Thymus (tissue), 11 donors: ENCODE measurements around the gene TMEM82. TPM values are rescaled to one million over a fixed set of nuclear protein-coding genes. Genes with fewer than 3 reads are reported as not detected.

Experiments
- DNase-seq, 9 donors: peaks; one replicate each; pipeline ENCODE4 v3.0.0-alpha.2; 2013; ENCODE audit warnings: low spot score in 9 of 9, low read depth in 6 of 9, missing footprints in 1 of 9
- H3K27ac ChIP-seq, 2 donors: one replicate each; pipeline ENCODE4 v1.5.1; 2013; ENCODE audit warnings: control low read depth in 1 of 2, low read depth in 1 of 2, low read length in 1 of 2, mild to moderate bottlenecking in 1 of 2, moderate library complexity in 1 of 2
- H3K27me3 ChIP-seq, 2 donors: one replicate each; pipeline ENCODE4 v1.5.1; 2013; ENCODE audit warnings: low read length in 1 of 2; ENCODE audit not compliant: control insufficient read depth in 2 of 2, insufficient read depth in 1 of 2
- H3K36me3 ChIP-seq, 2 donors: one replicate each; pipeline ENCODE4 v1.5.1; 2013; ENCODE audit warnings: low read length in 1 of 2, mild to moderate bottlenecking in 1 of 2, moderate library complexity in 1 of 2; ENCODE audit not compliant: control insufficient read depth in 2 of 2, insufficient read depth in 2 of 2
- H3K4me1 ChIP-seq, 2 donors: one replicate each; pipeline ENCODE4 v1.5.1; 2013; ENCODE audit warnings: low read length in 2 of 2; ENCODE audit not compliant: control insufficient read depth in 2 of 2, insufficient read depth in 2 of 2
- H3K4me3 ChIP-seq, 2 donors: one replicate each; pipeline ENCODE4 v1.5.1; 2013; ENCODE audit warnings: low read length in 2 of 2, control low read depth in 1 of 2, mild to moderate bottlenecking in 1 of 2
- H3K9me3 ChIP-seq, 2 donors: one replicate each; pipeline ENCODE4 v1.5.1; 2013; ENCODE audit warnings: low read length in 1 of 2, mild to moderate bottlenecking in 1 of 2; ENCODE audit not compliant: control insufficient read depth in 2 of 2, insufficient read depth in 1 of 2
- WGBS: extraction: QIAGEN DNeasy Blood & Tissue Kit; methylation state at CpG from one replicate; pipeline ENCODE4 v1.1.7; 2013; 5-methylcytosine and 5-hydroxymethylcytosine counted together
- polyA plus RNA-seq: library from polyadenylated mRNA; stranded (reverse); fragments of 200-250 nt; gene quantifications from one replicate; pipeline ENCODE4 v1.2.3, GENCODE V29; 2013
- total RNA-seq: library from RNA; stranded (reverse); fragments of 120-200 nt; gene quantifications from one replicate; pipeline ENCODE4 v1.2.4, GENCODE V29; 2013
- donor health status: healthy.

TMEM82 gene
- total and polyA plus RNA-seq, 2 donors, result not detected

- DNase-seq, result no peak
- 93% methylated on average over 11 of the region's 11 CpGs for WGBS
- H3K27me3 ChIP-seq, result no peaks in the 10 kb centered on the region
- no peak overlapping the region for H3K4me3 ChIP-seq
- H3K27ac ChIP-seq, result no peak overlapping the region
- H3K9me3 ChIP-seq, result no peaks in the 10 kb centered on the region
- H3K36me3 ChIP-seq, result peaks cover 42 to 45% of the 10 kb centered on the region in 2 donors
- H3K4me1 ChIP-seq, result no peaks in the 10 kb centered on the region
Observed at GRCh38 chr1:15717418-15718125, 24.7 kb upstream of the TMEM82 start.

GRCh38 chr1:15718199-15718601 lies 24.1 kb upstream of the TMEM82 start:
- Histone ChIP-seq H3K9me3 (no peaks in the 10 kb centered on the region), H3K27ac (no peak overlapping the region), H3K4me1 (no peaks in the 10 kb centered on the region), H3K36me3 (peaks cover 45 to 46% of the 10 kb centered on the region in 2 donors), H3K27me3 (no peaks in the 10 kb centered on the region), H3K4me3 (no peak overlapping the region)
- no peak for DNase-seq
- 97% methylated on average over 8 of the region's 8 CpGs for WGBS

- Histone ChIP-seq H3K9me3 (no peaks in the 10 kb centered on the region), H3K27me3 (no peaks in the 10 kb centered on the region), H3K27ac (no peak overlapping the region), H3K4me1 (no peaks in the 10 kb centered on the region), H3K36me3 (peaks cover 49 to 51% of the 10 kb centered on the region in 2 donors), H3K4me3 (no peak overlapping the region)
- no peak for DNase-seq
- 97% methylated on average over 12 of the region's 12 CpGs for WGBS
Observed at GRCh38 chr1:15719381-15720120, 22.7 kb upstream of the TMEM82 start.

GRCh38 chr1:15720861-15721260 lies 21.4 kb upstream of the TMEM82 start:
- H3K27ac ChIP-seq, result no peak overlapping the region
- no peak overlapping the region for H3K4me3 ChIP-seq
- H3K36me3 ChIP-seq, result peaks cover 61 to 64% of the 10 kb centered on the region in 2 donors
- no peaks in the 10 kb centered on the region for H3K9me3 ChIP-seq
- 100% methylated on average over 3 of the region's 3 CpGs for WGBS
- H3K27me3 ChIP-seq, result no peaks in the 10 kb centered on the region
- H3K4me1 ChIP-seq, result no peaks in the 10 kb centered on the region
- DNase-seq, result no peak

GRCh38 chr1:15722411-15722810 lies 19.9 kb upstream of the TMEM82 start:
- DNase-seq, result no peak
- H3K9me3 ChIP-seq, result no peaks in the 10 kb centered on the region
- no peaks in the 10 kb centered on the region for H3K27me3 ChIP-seq
- H3K27ac ChIP-seq, result no peak overlapping the region
- no peaks in the 10 kb centered on the region for H3K4me1 ChIP-seq
- H3K36me3 ChIP-seq, result peaks cover 61 to 65% of the 10 kb centered on the region in 2 donors
- no peak overlapping the region for H3K4me3 ChIP-seq
- WGBS, result 97% methylated on average over 4 of the region's 4 CpGs

- Histone ChIP-seq H3K27me3 (no peaks in the 10 kb centered on the region), H3K27ac (no peak overlapping the region), H3K4me1 (no peaks in the 10 kb centered on the region), H3K36me3 (peaks cover 61 to 65% of the 10 kb centered on the region in 2 donors), H3K9me3 (no peaks in the 10 kb centered on the region), H3K4me3 (no peak overlapping the region)
- no peak for DNase-seq
- 93% methylated on average over 13 of the region's 13 CpGs for WGBS
Observed at GRCh38 chr1:15722836-15723532, 19.3 kb upstream of the TMEM82 start.

- Histone ChIP-seq H3K4me1 (no peaks in the 10 kb centered on the region), H3K27me3 (no peaks in the 10 kb centered on the region), H3K9me3 (no peaks in the 10 kb centered on the region), H3K27ac (no peak overlapping the region), H3K36me3 (peaks cover 64 to 67% of the 10 kb centered on the region in 2 donors), H3K4me3 (no peak overlapping the region)
- 94% methylated on average over 20 of the region's 20 CpGs for WGBS
- DNase-seq, result no peak
Observed at GRCh38 chr1:15723631-15724246, 18.6 kb upstream of the TMEM82 start.

- H3K4me1 ChIP-seq, result no peaks in the 10 kb centered on the region
- no peaks in the 10 kb centered on the region for H3K9me3 ChIP-seq
- H3K27me3 ChIP-seq, result no peaks in the 10 kb centered on the region
- 93% methylated on average over 26 of the region's 26 CpGs for WGBS
- no peak for DNase-seq
- H3K36me3 ChIP-seq, result peaks cover 60 to 67% of the 10 kb centered on the region in 2 donors
- H3K4me3 ChIP-seq, result no peak overlapping the region
- H3K27ac ChIP-seq, result no peak overlapping the region
Observed at GRCh38 chr1:15724949-15725880, 17.1 kb upstream of the TMEM82 start.
